PC-9 (cell line): ENCODE results near the gene ZC3H12A.

Experiments used
- EZH2 ChIP-seq: fragments of 200-600 bp; sonication (generic); IDR thresholded peaks from 2 replicates; pipeline ENCODE4 v1.8.0; 2017; ENCODE audit warnings: antibody characterized with exemption, low read depth
- TF ChIP-seq, protein P1 (sequence below): fragments of 200-600 bp; sonication (generic); conservative IDR thresholded peaks from 2 replicates; pipeline ENCODE4 v1.6.1; 2017; ENCODE audit warnings: mixed run types, antibody characterized with exemption, mild to moderate bottlenecking, moderate library complexity

DNA sequence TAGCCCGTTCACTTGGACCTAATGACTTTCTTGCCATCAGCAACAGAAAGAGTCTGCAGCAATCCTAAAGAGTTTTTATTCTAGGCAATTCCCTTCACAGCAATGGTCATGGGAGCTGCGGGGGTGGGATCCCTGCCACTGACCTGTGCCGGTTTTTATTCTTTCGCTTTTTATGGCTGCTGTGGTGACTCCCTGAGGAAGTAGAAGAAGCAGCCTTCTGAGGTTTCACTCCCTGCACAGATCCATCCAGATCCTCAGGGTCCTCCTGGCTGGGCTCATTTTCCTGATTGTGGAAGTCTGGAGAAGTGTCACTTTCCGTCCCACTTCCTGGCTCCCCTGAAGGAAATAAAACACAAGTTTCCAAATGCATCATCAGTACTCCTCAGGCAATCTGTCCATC is 27.3 kb downstream of the ZC3H12A start:
- TF ChIP-seq, protein P1, sequence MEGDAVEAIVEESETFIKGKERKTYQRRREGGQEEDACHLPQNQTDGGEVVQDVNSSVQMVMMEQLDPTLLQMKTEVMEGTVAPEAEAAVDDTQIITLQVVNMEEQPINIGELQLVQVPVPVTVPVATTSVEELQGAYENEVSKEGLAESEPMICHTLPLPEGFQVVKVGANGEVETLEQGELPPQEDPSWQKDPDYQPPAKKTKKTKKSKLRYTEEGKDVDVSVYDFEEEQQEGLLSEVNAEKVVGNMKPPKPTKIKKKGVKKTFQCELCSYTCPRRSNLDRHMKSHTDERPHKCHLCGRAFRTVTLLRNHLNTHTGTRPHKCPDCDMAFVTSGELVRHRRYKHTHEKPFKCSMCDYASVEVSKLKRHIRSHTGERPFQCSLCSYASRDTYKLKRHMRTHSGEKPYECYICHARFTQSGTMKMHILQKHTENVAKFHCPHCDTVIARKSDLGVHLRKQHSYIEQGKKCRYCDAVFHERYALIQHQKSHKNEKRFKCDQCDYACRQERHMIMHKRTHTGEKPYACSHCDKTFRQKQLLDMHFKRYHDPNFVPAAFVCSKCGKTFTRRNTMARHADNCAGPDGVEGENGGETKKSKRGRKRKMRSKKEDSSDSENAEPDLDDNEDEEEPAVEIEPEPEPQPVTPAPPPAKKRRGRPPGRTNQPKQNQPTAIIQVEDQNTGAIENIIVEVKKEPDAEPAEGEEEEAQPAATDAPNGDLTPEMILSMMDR: no peak
- no peak for TF ChIP-seq EZH2
